HG03571 (cell line): ENCODE data around the gene KIF4A.
"Not testable (repeated sequence)": the region's sequence is repeated elsewhere in the genome, so short reads cannot be mapped to it uniquely, and the experiment has no call there.

ENCODE experiments used
- ATAC-seq: cut with Tn5 transposase; IDR thresholded peaks from one replicate; pipeline ENCODE4 v1.9.1; 2021; ENCODE audit not compliant: unreplicated experiment

Gene KIF4A

GRCh38 chrX:70289168-70289792 is 624 bp upstream of the KIF4A start:
- no peak for ATAC-seq

- no peak for ATAC-seq
Observed at GRCh38 chrX:70292788-70293187, 2.9 kb downstream of the KIF4A start.

GRCh38 chrX:70293621-70294020 is 3.7 kb downstream of the KIF4A start:
- no peak for ATAC-seq

GRCh38 chrX:70301716-70302115 is 11.8 kb downstream of the KIF4A start:
- ATAC-seq, result no peak

- no peak for ATAC-seq
Observed at GRCh38 chrX:70313503-70313902, 23.6 kb downstream of the KIF4A start.

GRCh38 chrX:70322784-70323183 is 32.9 kb downstream of the KIF4A start:
- ATAC-seq, result no peak

- not testable (repeated sequence) for ATAC-seq
Observed at GRCh38 chrX:70323628-70324027, 33.7 kb downstream of the KIF4A start.

- no peak for ATAC-seq
Observed at GRCh38 chrX:70324326-70324725, 34.4 kb downstream of the KIF4A start.

- no peak for ATAC-seq
Observed at GRCh38 chrX:70331161-70331560, 41.3 kb downstream of the KIF4A start.

GRCh38 chrX:70332600-70332999 is 42.7 kb downstream of the KIF4A start:
- ATAC-seq, result no peak

- peak; percentile 100 for ATAC-seq
Observed at GRCh38 chrX:70336767-70337166, 46.9 kb downstream of the KIF4A start.

- no peak for ATAC-seq
Observed at GRCh38 chrX:70338290-70338689, 48.4 kb downstream of the KIF4A start.

- no peak for ATAC-seq
Observed at GRCh38 chrX:70343435-70343834, 53.5 kb downstream of the KIF4A start.

- no peak for ATAC-seq
Observed at GRCh38 chrX:70346418-70347070, 56.6 kb downstream of the KIF4A start.

GRCh38 chrX:70348825-70349224 is 58.9 kb downstream of the KIF4A start:
- not testable (repeated sequence) for ATAC-seq

- ATAC-seq, result not testable (repeated sequence)
Observed at GRCh38 chrX:70349367-70350125, 59.6 kb downstream of the KIF4A start.

GRCh38 chrX:70352496-70352895 is 62.6 kb downstream of the KIF4A start:
- ATAC-seq, result no peak

GRCh38 chrX:70353514-70353913 is 63.6 kb downstream of the KIF4A start:
- no peak for ATAC-seq

- ATAC-seq, result no peak
Observed at GRCh38 chrX:70354716-70355115, 64.8 kb downstream of the KIF4A start.

- no peak for ATAC-seq
Observed at GRCh38 chrX:70359458-70359857, 69.6 kb downstream of the KIF4A start.

GRCh38 chrX:70360366-70360765 is 70.5 kb downstream of the KIF4A start:
- no peak for ATAC-seq

- not testable (repeated sequence) for ATAC-seq
Observed at GRCh38 chrX:70368731-70369130, 78.8 kb downstream of the KIF4A start.
